Measurements from ENCODE around the gene MUC6.

Gene MUC6

GRCh38 chr11:1011320-1011698 lies 25.2 kb downstream of the MUC6 start:
- TF ChIP-seq REST (IDR thresholded peaks at IDR 0.05; ENCODE audit: insufficient read depth in 1 of 2, low read depth in 2 of 2, low read length in 2 of 2) (no peak), SIN3A (IDR thresholded peaks at IDR 0.05; ENCODE audit: borderline replicate concordance, insufficient read depth, low read length) (no peak), TAF1 (IDR thresholded peaks at IDR 0.05; ENCODE audit: borderline replicate concordance, insufficient read depth, low read length) (no peak), FOXP2 (optimal IDR thresholded peaks at IDR 0.05; ENCODE audit: borderline replicate concordance, extremely low read depth, extremely low read length, insufficient read depth) (no peak), POLR2AphosphoS5 (IDR thresholded peaks at IDR 0.05; ENCODE audit: low read depth, low read length) (no peak)

GRCh38 chr11:1010551-1011319 lies 25.8 kb downstream of the MUC6 start:
- no peak for TF ChIP-seq REST (IDR thresholded peaks at IDR 0.05; ENCODE audit: insufficient read depth in 1 of 2, low read depth in 2 of 2, low read length in 2 of 2)
- TF ChIP-seq FOXP2 (optimal IDR thresholded peaks at IDR 0.05; ENCODE audit: borderline replicate concordance, extremely low read depth, extremely low read length, insufficient read depth), result no peak
- no peak for TF ChIP-seq TAF1 (IDR thresholded peaks at IDR 0.05; ENCODE audit: borderline replicate concordance, insufficient read depth, low read length)
- no peak for TF ChIP-seq POLR2AphosphoS5 (IDR thresholded peaks at IDR 0.05; ENCODE audit: low read depth, low read length)
- no peak for TF ChIP-seq SIN3A (IDR thresholded peaks at IDR 0.05; ENCODE audit: borderline replicate concordance, insufficient read depth, low read length)

GRCh38 chr11:1009991-1010390 lies 26.5 kb downstream of the MUC6 start:
- TF ChIP-seq TAF1 (IDR thresholded peaks at IDR 0.05; ENCODE audit: borderline replicate concordance, insufficient read depth, low read length), result no peak

GRCh38 chr11:1009371-1009770 lies 27.1 kb downstream of the MUC6 start:
- TF ChIP-seq FOXP2 (optimal IDR thresholded peaks at IDR 0.05; ENCODE audit: borderline replicate concordance, extremely low read depth, extremely low read length, insufficient read depth) (no peak), SIN3A (IDR thresholded peaks at IDR 0.05; ENCODE audit: borderline replicate concordance, insufficient read depth, low read length) (no peak), REST (IDR thresholded peaks at IDR 0.05; ENCODE audit: insufficient read depth in 1 of 2, low read depth in 2 of 2, low read length in 2 of 2) (no peak), POLR2AphosphoS5 (IDR thresholded peaks at IDR 0.05; ENCODE audit: low read depth, low read length) (no peak), TAF1 (IDR thresholded peaks at IDR 0.05; ENCODE audit: borderline replicate concordance, insufficient read depth, low read length) (no peak)

GRCh38 chr11:1008803-1009145 lies 27.7 kb downstream of the MUC6 start:
- TF ChIP-seq SIN3A (IDR thresholded peaks at IDR 0.05; ENCODE audit: borderline replicate concordance, insufficient read depth, low read length), result no peak
- no peak for TF ChIP-seq REST (IDR thresholded peaks at IDR 0.05; ENCODE audit: insufficient read depth in 1 of 2, low read depth in 2 of 2, low read length in 2 of 2)
- no peak for TF ChIP-seq POLR2AphosphoS5 (IDR thresholded peaks at IDR 0.05; ENCODE audit: low read depth, low read length)
- TF ChIP-seq FOXP2 (optimal IDR thresholded peaks at IDR 0.05; ENCODE audit: borderline replicate concordance, extremely low read depth, extremely low read length, insufficient read depth), result no peak
- TF ChIP-seq TAF1 (IDR thresholded peaks at IDR 0.05; ENCODE audit: borderline replicate concordance, insufficient read depth, low read length), result no peak

Data from PFSK-1 (cell line).